Activated CD4-positive, alpha-beta T cell treated with anti-CD3 and anti-CD28 coated beads for 48 hours (primary cell): Measurements from ENCODE around the gene CCDC186.
"Not testable (repeated sequence)": the region's sequence is repeated elsewhere in the genome, so short reads cannot be mapped to it uniquely, and the experiment has no call there.

ENCODE experiments used
- DNase-seq: peaks from one replicate; pipeline ENCODE4 v3.0.0-alpha.2; 2020

CCDC186 gene

DNA sequence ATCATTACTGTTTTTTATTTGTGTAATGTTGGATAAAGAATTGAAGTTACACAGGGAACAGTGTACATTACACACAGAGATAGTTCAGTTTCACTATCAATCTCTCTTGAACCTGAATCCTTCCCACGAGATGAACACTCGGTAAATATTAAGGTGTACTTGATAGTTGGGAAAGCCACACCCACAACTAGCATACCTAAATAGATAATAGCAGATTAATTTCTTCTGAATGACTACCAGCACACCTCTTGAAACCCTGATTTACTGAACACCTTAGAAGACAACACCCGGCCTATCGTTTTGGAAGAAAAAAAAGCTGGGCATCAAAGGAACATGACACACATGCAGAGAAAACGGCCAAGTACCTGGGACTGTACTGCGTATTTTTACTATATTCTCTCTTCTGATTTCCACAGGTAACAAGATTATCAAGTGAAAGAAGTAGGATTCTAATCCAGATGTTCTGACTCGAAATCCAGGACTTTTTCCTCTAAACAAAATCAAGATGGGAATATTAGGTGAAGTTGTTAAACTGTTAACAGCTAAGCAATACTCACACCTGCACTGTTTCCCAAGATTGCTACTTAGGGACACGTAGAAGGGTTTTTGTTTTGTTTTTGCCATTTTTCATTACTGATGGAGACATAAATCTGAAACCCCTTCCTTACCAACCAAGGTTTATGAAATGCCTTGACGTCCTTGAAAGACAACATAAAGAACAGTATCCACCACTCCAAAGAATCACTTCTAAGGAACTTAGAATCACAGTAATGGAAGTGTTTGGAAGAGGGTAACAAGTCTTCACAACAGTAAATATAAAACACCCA, 1.0 kb downstream of the CCDC186 start:
- no peak for DNase-seq

DNA sequence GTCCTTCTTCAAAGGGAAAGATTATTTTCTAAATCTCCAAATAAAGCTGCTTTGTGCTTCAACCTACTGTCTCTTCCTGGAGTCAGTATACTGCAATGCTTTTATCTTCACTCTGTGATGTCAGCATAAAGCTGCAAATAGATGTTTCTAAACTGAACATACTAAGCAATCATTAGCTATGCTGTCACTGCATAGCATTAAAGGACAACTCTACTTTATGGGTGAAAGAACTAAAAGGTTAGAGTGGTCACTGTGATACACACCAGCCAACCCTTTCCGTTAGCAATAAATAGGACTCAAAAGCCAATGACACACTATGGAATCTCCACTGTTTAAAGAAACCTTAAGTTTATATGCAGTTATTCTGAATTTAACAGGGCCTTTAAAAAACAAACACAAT, 1.8 kb downstream of the CCDC186 start:
- no peak for DNase-seq

DNA sequence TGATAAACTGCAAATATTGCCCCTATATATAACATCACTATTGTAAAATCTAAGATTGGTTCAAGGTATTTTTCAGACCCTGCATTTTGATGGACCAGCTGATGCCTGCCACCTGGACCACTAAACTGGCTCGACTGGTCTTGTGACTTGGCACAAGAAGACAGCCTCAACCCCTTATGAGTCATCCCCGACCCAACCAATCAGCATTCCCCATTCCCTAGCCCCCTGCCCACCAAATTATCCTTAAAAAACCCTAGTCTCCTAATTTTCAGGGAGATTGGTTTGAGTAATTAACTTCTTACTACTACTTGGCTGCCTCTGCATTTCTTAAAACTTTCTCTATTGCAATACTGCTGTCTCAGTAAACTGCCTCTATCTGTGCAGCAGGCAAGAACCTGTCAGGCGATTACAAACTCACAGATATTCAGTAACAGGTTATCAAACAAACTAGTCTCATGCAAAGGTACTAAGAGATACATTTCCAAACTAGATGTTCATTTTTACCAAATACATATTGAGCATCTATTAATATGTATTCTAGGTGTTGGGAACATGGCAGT, 5.5 kb downstream of the CCDC186 start:
- DNase-seq = no peak

DNA sequence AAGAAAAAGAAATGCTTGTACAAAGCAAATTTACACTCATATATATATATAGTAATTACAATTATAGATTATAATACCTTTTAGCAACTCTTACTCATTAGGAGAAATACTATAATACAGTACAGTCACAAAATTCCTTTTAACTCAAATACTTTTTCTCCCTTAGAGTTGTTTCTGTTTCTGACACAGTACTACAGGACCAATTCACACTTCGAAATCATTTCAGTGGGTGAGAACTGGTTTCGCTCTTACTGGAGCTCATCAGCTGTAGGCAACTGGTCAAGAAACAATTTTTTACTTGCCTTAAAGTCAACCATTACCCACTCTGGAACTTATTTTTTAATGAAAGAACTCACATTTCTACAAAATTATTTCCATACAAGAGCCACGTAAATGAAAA, 6.0 kb downstream of the CCDC186 start:
- no peak for DNase-seq

DNA sequence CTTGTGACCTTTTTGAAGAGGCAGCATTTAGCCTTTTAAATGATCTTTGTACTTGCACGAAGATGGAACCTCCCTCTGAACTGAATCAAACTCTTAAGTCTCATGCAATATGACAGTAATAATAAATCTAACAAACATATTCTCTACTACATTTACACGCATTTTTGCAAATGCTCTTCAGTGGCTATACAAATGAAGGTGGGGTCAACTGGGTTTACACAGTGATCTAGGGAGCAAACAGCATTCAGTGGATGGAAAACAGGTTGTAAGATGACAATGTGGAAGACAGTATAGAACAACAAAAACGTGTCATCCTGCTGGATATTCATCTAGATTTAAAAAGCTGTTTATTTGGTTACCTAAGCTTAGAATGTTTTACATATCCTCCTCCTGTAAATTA, 7.5 kb downstream of the CCDC186 start:
- no peak for DNase-seq

DNA sequence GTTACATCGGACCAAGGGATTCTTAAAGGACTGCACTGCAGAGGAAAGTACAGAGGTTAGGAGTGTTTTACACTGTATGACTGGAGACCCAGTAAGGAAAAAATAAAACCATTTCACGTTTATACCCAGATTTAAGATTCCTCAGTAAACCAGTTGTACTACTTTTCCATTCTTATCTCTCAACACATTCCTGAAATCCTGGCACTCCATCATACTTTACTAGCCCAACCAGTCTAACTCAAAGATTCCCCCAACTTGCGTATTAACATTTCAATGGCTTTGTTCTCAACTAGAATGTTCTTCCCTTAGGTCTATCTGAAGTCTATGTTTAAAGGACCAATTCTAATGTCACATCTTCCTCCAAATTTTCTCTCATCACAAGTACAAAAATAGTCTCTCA, 8.0 kb downstream of the CCDC186 start:
- DNase-seq = no peak

DNA sequence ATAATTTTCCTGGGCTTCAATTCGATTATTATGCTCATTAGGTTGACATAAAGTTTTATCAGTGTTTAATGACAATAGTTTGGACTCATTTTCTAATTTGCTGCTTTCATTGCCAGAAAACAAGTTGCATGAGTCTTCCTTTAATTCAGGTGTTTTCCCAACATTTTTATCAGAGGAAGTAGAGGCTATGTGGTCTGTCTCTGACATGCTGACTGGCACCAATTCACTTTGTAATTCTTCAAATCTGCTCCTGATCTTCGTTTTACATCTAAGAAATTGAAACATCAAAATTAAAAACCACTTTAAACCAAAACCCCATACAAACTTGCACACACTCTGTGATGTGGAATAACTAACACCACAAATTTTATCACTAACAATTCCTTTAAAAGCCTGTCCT, 10.9 kb downstream of the CCDC186 start:
- DNase-seq = no peak

DNA sequence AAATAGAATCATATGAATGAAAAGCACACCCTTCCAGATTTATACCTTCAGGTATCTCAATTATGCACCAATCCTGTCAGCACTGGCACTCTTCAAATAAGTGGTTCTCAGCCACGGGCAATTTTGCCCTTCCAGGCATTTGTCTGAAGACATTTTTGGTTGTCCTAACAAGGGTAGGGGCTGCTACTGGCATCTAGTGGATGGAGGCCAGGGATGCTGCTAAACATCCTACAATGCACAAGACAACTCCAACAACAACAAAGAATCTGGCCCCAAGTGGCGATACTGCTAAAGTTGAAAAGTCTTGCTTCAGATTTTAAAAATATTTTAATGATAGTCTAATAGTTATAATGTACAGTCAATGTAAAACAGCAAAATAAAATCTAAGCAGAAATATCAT, 16.1 kb downstream of the CCDC186 start:
- no peak for DNase-seq

DNA sequence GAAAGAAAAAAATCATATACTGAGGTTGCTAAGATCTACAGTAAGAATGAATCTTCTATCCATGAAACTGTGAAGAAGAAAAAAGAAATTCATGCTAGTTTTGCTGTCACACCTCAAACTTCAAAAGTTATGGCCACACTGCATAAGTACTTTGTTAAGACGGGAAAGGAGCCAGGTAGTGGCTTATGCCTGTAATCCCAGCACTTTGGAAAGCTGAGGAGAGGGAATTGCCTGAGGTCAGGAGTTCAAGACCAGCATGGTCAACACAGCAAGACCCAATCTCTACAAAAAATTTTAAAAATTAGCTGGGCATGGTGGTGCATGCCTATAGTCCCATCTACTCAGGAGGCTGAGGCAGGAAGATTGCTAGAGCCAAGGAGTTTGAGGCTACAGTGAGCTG, 22.1 kb downstream of the CCDC186 start:
- DNase-seq = no peak

DNA sequence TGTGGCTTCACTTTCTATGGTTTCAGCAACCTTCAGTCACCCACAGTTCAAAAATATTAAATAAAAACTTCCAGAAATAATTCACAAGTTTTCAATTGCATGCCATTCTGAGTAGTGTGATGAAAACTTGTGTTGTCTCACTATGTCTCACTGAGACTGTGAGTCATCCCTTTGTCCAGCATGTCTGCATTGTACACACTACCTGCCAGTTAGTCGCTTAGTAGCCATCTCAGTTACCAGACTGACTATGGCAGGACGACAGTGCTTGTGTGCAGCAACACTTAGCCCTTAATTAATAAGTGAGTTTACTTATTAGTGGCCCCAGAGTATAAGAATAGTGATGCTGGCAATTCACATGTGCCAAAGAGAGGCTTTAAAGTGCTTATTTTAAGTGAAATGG, 22.5 kb downstream of the CCDC186 start:
- no peak for DNase-seq

DNA sequence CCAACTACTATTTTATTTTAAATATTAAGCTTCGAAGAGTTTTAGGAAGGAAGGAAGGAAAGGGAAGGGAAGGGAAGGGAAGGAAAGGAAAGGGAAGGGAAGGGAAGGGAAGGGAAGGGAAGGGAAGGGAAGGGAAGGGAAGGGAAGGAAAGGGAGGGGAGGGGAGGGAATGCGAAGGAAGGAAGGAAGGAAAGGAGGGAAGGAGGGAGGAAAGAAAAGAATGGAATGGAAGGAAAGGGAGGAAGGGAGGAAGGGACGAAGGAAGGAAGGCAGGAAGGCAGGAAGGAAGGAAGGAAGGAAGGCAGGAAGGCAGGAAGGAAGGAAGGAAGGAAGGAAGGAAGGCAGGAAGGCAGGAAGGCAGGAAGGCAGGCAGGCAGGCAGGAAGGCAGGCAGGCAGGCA, 24.5 kb downstream of the CCDC186 start:
- not testable (repeated sequence) for DNase-seq

DNA sequence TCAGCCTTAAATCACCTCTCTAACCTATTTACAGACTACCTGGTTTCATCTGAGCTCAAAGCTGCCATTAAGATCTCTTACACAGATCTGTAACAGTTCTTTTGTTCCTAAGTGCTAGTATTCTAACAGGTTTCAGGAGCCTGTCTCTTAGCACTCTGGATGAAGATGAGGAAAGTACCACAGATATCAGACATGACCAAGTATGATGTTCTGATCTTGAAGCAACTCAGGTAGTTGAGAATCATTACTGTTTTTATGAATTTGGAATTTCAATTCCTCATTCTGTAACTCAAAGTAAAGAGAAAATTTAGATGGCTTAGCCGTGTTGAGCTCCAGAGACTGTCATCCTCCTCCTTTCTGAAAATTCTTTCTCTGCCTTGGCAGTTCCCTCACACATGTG, 30.8 kb downstream of the CCDC186 start:
- no peak for DNase-seq

DNA sequence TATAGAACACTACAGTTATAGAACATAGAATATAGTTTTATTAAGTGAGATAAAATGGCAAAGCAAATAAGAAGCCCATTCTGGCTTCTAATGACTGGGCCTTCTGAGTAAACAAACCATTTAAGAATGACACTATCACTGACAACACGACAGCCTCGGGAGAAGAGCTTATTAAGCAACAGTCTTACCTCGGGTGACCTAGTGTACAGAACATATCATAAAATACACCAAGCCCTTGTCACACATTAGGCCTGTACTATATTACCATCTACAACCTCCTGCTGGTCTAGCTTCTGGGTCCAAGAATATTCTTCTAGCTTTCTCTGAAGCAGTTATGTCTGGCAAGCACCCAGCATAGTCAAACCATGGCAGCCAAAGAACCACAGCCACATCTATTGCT, 32.0 kb downstream of the CCDC186 start:
- DNase-seq = no peak

DNA sequence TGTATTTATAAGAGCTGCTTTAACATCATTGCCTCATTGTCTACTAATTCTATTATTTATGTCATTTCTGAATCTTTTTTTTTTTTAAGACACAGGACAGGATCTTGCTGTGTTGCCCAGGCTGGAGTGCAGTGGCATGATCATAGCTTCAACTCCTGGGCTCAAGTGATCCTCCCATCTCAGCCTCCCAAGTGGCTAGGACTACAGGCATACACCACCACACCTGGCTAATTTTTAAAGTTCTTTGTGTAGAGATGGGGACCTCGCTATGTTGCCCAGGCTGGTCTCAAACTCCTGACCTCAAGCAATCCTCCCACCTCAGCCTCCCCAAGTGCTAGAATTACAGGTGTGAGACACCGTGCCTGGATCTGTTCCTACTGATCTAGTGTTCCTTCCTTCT, 33.2 kb downstream of the CCDC186 start:
- DNase-seq = not testable (repeated sequence)

DNA sequence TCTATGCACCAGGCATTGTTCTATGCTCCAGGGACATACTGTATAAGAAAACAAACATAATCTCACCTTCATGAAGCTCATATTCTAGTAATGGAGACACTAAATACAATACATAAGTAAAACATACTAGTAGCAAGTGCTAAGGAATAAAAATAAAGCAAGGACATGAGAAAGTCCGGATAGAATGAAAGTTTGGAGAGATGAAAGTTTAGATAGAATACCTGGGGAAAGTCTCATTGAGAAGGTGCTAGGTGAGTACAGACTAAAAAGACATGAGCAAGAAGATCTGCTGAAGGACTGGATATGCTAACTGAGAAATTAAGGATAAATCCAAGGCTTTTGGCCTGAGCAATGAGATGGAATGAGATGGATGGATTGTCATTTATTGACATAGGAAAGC, 34.0 kb downstream of the CCDC186 start:
- no peak for DNase-seq

DNA sequence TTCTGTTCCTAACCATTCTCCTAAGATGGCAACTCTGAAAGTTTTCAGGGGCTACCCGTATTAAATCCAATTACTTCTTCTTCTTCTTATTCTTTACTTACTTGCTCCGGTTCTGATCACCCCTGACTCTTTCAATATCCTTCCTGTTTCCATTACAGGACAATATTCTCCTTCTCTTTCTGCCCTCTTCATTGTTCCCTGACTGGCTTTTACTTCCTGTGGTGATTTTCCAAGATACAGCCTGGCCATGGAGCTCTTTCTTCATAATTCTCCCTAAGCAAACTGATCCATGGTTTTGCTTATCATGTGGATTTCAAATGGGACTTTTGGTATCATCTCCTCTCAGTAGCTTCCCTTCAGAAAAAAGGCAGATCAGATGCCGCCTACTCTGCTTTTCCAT, 35.4 kb downstream of the CCDC186 start:
- no peak for DNase-seq

DNA sequence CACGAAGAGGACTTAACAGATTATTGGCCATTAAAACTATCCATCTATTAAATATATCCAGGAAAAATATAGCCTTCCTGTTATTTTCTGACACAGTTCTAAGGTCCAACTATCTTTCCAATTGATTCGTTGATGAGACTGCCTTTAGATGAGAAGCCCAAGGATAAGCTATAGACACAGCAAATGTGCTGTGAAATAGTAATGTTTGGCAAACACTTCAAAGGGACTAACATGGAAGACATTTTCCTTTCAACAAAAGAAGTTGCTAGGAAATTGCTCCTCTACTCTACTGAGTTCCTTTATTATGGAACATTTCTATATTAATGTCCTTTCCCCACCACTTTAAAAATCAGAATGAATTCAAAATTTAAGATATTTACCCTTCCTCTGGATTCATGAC, 38.5 kb downstream of the CCDC186 start:
- DNase-seq = no peak

DNA sequence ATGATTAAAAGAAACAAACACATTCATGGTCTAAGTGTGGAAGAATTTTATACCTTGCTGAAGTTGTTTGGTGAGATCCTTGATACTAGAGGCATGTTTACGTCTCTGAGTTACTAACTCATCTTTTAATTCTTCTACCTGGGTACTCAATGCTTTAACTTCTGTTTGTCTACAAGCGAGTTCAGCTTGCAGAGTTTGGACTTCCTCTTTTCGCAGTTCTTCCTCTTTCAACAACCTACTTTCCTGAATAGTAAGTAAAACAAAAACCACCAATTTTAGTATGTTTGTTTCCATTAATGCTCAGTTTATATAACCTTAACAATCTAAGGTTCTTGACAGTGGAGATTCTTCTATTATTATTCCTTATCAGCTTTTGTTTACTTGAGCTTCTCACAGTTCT, 42.9 kb downstream of the CCDC186 start:
- DNase-seq = no peak

DNA sequence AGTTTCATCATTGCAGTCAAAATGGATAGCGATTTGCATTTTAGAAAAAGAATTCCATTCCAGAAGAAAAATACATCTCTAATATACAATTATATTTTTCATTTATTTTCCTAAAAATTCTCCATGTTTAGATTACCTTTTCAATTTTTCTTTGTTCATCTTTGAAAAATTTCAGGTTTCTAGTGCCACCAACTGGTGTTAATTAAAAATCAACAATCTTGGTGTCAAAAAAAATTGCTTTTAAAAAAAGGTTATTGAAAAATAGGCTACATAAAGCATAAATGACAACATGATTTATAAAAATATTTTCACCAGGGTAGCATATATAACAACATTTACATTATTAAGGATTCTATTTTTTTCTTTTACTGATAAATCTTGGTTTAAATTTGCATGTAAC, 53.0 kb downstream of the CCDC186 start:
- no peak for DNase-seq

DNA sequence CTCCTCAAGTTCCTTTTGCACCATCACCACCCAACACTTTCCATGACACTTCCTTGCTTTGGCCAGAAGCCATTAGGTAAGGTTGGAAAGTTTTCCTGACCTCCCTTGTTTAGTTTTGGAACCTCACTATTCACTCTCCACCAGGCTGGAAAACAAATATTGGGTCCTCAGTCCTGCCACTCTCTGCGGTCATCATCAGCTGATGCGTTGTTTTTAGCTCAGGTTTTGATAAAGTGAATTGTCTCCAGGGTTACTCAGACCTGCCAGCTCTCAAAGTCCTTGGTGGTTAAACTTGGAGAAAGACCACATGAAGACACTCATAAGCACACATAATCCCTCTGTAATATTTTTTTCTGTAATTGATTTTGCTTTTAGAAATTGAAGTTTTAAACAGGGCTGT, 55.5 kb downstream of the CCDC186 start:
- no peak for DNase-seq

DNA sequence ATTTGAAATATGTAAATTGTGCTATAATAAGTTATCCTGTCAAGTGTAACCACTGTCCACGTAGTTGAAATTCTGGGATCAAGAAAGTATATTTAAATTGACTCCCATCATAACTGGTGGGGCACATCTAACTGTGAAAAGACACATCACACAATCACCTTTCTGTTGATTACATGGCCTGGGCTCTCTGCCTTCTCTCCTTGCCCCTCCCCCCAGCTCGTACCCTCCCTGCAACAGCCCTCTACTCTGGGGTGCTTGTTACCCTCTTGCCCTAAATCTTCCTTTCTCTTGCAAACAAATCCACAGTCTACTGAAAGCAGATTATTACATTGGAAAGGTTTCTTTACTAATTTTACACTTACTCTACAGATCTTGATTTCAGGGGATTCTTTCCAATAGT, 56.3 kb downstream of the CCDC186 start:
- DNase-seq = no peak

DNA sequence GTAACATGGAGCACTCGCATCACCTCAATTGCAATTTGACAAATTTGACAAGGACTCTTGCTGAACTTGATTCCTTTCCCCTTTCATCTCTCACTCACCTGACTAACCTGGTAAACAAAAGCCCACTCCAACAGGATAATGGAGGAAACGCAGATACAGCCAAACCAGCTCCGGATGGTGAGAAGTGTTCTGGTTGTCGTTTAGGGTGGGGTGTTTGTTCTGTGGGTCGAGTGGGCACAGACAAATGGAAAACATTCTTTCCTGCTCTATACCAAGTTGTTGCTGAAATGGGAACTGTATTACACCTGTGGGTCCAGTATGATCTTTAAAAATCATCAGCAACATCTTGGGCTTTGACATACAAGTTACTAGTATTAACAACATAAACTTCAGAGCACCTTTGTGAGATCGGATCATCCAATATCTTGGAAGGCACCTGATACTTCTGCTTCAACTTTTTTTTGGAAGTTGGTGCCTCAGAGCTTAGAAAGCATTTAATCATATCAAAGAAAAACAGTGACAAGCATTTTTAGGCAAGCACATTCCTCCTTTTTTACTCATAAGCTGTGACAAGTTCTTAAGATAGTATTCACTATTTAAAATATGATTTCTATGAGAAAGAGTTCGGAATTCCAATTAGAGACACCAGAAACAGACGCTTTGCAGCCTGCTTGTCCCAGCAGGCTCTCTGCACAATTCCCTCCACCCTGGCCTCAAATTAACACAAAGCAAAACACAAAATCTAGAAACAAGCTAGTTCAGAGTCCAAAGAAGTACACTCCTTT, 58.1 kb downstream of the CCDC186 start:
- DNase-seq = no peak

DNA sequence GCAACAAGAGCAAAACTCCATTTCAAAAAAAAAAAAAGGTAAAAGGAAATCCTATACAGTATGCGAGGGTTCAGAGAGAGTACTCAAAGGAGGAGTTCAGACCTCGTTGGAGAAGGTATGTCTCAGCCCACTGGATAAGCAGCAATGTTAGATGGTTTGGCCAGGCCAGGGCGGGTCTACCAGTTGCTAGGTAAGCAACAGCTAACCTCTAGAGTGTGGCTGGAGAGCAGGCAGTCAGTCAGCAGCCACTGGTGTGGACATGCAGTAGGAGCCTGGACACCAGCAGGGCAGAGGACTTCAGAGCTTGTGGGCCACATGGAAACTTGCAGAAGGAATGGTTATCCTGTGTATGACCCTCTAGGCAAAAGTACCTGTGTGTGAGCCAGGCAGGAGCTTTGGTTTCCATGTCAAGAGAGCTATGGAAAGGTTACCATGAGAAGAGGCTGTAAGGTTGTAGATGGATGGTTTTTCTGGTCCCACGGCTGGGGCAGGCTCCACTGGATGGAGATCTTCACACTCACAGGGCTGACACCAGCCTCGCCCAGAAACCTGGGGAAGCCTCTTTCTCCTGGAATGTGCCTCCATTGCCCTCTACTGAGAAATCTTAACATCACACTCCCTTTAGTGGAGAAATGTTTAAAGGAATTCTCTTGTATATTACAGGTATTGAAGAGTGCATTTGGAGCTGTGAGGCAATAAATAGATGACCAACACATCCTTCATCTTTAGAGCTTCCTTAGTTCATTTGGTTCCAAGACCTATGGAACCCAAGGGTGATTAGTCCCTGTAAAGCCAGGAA, 63.6 kb downstream of the CCDC186 start:
- DNase-seq = no peak
